D341Med (cell line): ENCODE data around the gene RCSD1.
A peak's percentile ranks its signal among the peaks of the same experiment; 100 is the strongest.

Experiments used
- DNase-seq: peaks from one replicate; pipeline ENCODE4 v3.0.0; 2012; ENCODE audit warnings: low spot score

The RCSD1 gene

GRCh38 chr1:167669209-167670124 is 39.4 kb downstream of the RCSD1 start:
- no peak for DNase-seq

GRCh38 chr1:167670563-167670962 is 40.5 kb downstream of the RCSD1 start:
- no peak for DNase-seq

GRCh38 chr1:167671727-167672511 is 41.9 kb downstream of the RCSD1 start:
- DNase-seq, result no peak

- DNase-seq, result no peak
Measured at GRCh38 chr1:167672831-167673230, 42.8 kb downstream of the RCSD1 start.

GRCh38 chr1:167673265-167673664 is 43.2 kb downstream of the RCSD1 start:
- DNase-seq, result no peak

GRCh38 chr1:167674156-167674555 is 44.1 kb downstream of the RCSD1 start:
- no peak for DNase-seq

- no peak for DNase-seq
Measured at GRCh38 chr1:167675440-167675839, 45.4 kb downstream of the RCSD1 start.

GRCh38 chr1:167676205-167676915 is 46.3 kb downstream of the RCSD1 start:
- DNase-seq, result no peak

- DNase-seq, result no peak
Measured at GRCh38 chr1:167676916-167677848, 47.1 kb downstream of the RCSD1 start.

- no peak for DNase-seq
Measured at GRCh38 chr1:167678422-167678821, 48.4 kb downstream of the RCSD1 start.

GRCh38 chr1:167678838-167679237 is 48.8 kb downstream of the RCSD1 start:
- DNase-seq, result no peak

- DNase-seq, result no peak
Measured at GRCh38 chr1:167679714-167680113, 49.7 kb downstream of the RCSD1 start.

- DNase-seq, result no peak
Measured at GRCh38 chr1:167681024-167681423, 51.0 kb downstream of the RCSD1 start.

GRCh38 chr1:167681451-167682098 is 51.5 kb downstream of the RCSD1 start:
- DNase-seq, result no peak

- DNase-seq, result no peak
Measured at GRCh38 chr1:167683226-167683625, 53.2 kb downstream of the RCSD1 start.

- DNase-seq, result no peak
Measured at GRCh38 chr1:167683641-167684502, 53.8 kb downstream of the RCSD1 start.

GRCh38 chr1:167685844-167686243 is 55.8 kb downstream of the RCSD1 start:
- no peak for DNase-seq

- peak; percentile 81 for DNase-seq
Measured at GRCh38 chr1:167687919-167688519, 58.0 kb downstream of the RCSD1 start.

GRCh38 chr1:167689567-167689920 is 59.5 kb downstream of the RCSD1 start:
- DNase-seq, result no peak

- DNase-seq, result no peak
Measured at GRCh38 chr1:167690053-167690452, 60.0 kb downstream of the RCSD1 start.
